Astrocyte of the spinal cord (primary cell): Measurements from ENCODE around the gene PADI2.

Experiments used
- DNase-seq: peaks from one replicate; pipeline ENCODE4 v3.0.0; 2011; ENCODE audit warnings: low read depth, low spot score
- H3K4me3 ChIP-seq: 2 replicates; pipeline ENCODE4 v1.5.1; 2011; ENCODE audit warnings: low read depth, mild to moderate bottlenecking, low read length, moderate library complexity
- in situ Hi-C: cut with HindIII; loops from 2 replicates; pipeline ENCODE4 v1.10.0; 2017; ENCODE audit warnings: low sequenced_read_pairs
- TF ChIP-seq, protein P1 (sequence below): IDR thresholded peaks from 2 replicates; pipeline ENCODE4 v1.5.1; 2012; ENCODE audit warnings: low read depth, mild to moderate bottlenecking, low read length, inconsistent platforms

PADI2 gene

DNA sequence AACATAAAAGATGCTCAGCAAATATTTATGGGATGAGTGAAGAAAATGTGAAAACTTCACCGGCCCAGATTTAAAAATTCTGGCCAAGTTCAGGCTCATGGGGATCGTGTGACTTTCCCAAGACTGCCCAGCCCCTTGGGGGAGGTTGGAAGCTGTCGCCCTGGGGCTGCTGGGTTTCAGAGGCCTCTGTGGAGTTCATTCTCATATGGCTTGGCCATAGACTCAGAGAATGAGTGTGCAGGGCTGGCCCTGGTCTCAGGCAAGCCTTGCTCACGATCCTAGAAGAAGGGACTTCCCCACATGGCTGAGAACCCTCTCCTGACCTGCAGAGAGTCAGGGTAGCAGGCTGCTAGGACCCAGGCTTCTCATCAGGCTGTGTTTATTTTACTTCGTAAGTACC, 24.6 kb downstream of the PADI2 start:
- in situ Hi-C loops = no loop called here
- TF ChIP-seq, protein P1, sequence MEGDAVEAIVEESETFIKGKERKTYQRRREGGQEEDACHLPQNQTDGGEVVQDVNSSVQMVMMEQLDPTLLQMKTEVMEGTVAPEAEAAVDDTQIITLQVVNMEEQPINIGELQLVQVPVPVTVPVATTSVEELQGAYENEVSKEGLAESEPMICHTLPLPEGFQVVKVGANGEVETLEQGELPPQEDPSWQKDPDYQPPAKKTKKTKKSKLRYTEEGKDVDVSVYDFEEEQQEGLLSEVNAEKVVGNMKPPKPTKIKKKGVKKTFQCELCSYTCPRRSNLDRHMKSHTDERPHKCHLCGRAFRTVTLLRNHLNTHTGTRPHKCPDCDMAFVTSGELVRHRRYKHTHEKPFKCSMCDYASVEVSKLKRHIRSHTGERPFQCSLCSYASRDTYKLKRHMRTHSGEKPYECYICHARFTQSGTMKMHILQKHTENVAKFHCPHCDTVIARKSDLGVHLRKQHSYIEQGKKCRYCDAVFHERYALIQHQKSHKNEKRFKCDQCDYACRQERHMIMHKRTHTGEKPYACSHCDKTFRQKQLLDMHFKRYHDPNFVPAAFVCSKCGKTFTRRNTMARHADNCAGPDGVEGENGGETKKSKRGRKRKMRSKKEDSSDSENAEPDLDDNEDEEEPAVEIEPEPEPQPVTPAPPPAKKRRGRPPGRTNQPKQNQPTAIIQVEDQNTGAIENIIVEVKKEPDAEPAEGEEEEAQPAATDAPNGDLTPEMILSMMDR = no peak
- DNase-seq = no peak
- no peak overlapping the region for H3K4me3 ChIP-seq

DNA sequence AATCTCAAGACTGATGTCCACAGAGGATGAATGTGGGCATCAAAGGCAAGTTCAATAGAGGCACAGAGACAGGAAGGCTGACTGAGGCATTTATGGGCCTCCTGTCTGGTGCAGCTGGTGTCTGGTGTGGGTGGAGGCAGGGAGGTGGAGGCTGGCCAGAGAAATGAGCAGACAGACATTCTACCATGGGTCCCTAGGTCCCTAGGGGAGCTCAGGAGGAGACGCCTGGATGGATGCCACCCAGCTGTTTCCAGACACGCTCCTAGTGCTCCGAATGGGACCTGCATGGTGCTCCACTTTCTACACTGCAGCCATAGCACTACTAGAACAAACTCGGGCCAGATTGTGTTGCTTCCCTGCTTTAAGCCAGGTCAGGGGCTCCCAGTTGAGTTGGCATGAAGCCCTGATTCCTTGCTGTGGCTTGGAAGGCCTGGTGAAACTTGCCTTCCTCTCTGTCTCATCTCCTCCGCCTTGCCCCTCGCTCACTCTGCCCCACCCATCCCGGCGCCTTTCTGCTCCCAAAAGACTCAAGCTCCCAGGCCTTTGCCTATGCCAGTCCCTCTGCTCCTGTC, 25.3 kb downstream of the PADI2 start:
- TF ChIP-seq, protein P1 = no peak
- in situ Hi-C loops = no loop called here
- DNase-seq = no peak
- no peak overlapping the region for H3K4me3 ChIP-seq

DNA sequence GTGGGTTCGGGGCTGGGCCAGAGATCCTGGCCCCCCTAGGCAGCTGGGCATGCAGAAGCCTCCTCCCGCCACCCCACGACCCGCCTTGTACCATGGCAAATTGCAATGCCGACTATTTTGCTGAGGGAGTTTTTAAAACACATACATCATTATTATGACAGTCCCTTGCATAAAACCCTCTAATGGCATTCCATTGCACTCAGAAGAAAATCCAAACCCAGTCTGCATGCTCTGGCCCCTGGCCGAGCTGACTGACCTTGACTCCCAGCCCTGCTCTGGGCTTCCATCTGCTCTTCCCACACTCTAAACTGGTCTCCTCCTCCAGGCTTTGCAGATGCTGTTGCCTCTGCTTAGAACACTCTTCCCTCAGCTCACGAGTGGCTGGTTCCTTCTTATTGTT, 28.0 kb downstream of the PADI2 start:
- no peak overlapping the region for H3K4me3 ChIP-seq
- no peak for DNase-seq
- TF ChIP-seq, protein P1 = no peak

GRCh38 chr1:17089506-17089905, 29.7 kb downstream of the PADI2 start:
- in situ Hi-C loops = no loop called here
- no peak overlapping the region for H3K4me3 ChIP-seq
- TF ChIP-seq, protein P1 = no peak
- no peak for DNase-seq

More for the DNA sequence above, 28.0 kb downstream of the PADI2 start:
- in situ Hi-C loops = no loop called here

DNA sequence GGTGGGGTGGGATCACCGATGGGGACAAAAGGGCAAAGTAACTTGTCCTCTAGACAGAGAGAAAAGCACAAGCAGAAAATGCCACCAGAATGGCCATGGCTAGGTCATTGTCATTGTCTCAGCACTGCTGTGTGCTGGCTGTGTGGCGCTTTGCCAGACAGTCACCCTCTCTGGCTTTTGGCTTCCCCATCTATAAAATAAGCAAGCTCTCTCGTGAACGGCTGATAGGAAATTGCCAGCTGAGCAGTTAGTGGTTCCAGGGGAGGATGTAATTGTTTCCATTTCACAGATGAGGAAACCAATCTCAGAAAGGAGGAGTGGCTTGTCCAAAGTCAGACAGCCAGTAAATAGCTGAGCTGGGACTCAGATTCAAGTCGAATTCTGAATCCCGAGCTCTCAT, 32.5 kb downstream of the PADI2 start:
- no peak for DNase-seq
- H3K4me3 ChIP-seq = no peak overlapping the region
- TF ChIP-seq, protein P1 = no peak
- in situ Hi-C loops = no loop called here

GRCh38 chr1:17084787-17085186, 34.5 kb downstream of the PADI2 start:
- no peak for DNase-seq
- TF ChIP-seq, protein P1 = no peak
- H3K4me3 ChIP-seq = no peak overlapping the region
- in situ Hi-C loops = no loop called here

- H3K4me3 ChIP-seq = no peak overlapping the region
- DNase-seq = no peak
- in situ Hi-C loops = no loop called here
- TF ChIP-seq, protein P1 = no peak
Observed at GRCh38 chr1:17082761-17083160, 36.5 kb downstream of the PADI2 start.
